ENCODE measurements around the gene IL12RB2.

IL12RB2 gene

GRCh38 chr1:67317803-67318202 is 10.1 kb downstream of the IL12RB2 start:
- ATAC-seq (replicated peaks; ENCODE audit: extremely low read depth, poor library complexity, severe bottlenecking) (no peak), DNase-seq (ENCODE audit: low spot score in 2 of 2) (no peak)
- H3K27ac Mint-ChIP-seq (ENCODE audit: low read depth): no peak overlapping the region
- peaks cover 11% of the 10 kb centered on the region for H3K27me3 Mint-ChIP-seq
- H3K4me1 Mint-ChIP-seq: no peaks in the 10 kb centered on the region
- no peak overlapping the region for H3K4me3 Mint-ChIP-seq
- no peaks in the 10 kb centered on the region for H3K9me3 Mint-ChIP-seq
- H3K36me3 Mint-ChIP-seq (ENCODE audit: insufficient read depth): peaks cover 2% of the 10 kb centered on the region

GRCh38 chr1:67322442-67322841 is 14.8 kb downstream of the IL12RB2 start:
- H3K27me3 Mint-ChIP-seq: peaks cover 11% of the 10 kb centered on the region
- ATAC-seq (replicated peaks; ENCODE audit: extremely low read depth, poor library complexity, severe bottlenecking): no peak
- peaks cover 2% of the 10 kb centered on the region for H3K36me3 Mint-ChIP-seq (ENCODE audit: insufficient read depth)
- no peaks in the 10 kb centered on the region for H3K4me1 Mint-ChIP-seq
- H3K4me3 Mint-ChIP-seq: no peak overlapping the region
- no peak for DNase-seq (ENCODE audit: low spot score in 2 of 2)
- H3K27ac Mint-ChIP-seq (ENCODE audit: low read depth): no peak overlapping the region
- H3K9me3 Mint-ChIP-seq: no peaks in the 10 kb centered on the region

DNA sequence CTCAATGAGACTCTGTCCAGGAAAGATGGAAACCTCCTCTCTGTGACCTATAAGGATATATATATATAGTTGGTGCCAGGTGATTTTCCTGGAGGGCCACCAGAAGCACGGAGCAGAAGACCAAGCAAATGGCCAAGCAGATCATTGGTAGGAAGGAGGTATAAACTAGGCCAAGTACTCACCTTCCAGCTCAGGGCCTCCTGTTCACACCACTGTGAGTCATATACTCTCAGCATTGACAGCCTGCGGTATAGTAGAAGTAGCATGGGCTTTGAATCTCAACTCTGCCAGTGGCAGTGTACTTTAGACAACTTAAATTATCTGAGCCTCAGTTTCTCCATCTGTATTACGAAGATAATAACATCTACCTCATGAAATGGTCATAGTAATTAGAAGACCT is 15.4 kb downstream of the IL12RB2 start:
- Mint-ChIP-seq H3K4me1 (no peaks in the 10 kb centered on the region), H3K4me3 (no peak overlapping the region), H3K36me3 (ENCODE audit: insufficient read depth) (peaks cover 2% of the 10 kb centered on the region), H3K27me3 (peaks cover 11% of the 10 kb centered on the region), H3K27ac (ENCODE audit: low read depth) (no peak overlapping the region), H3K9me3 (no peaks in the 10 kb centered on the region)
- ATAC-seq (replicated peaks; ENCODE audit: extremely low read depth, poor library complexity, severe bottlenecking): no peak
- no peak for DNase-seq (ENCODE audit: low spot score in 2 of 2)

DNA sequence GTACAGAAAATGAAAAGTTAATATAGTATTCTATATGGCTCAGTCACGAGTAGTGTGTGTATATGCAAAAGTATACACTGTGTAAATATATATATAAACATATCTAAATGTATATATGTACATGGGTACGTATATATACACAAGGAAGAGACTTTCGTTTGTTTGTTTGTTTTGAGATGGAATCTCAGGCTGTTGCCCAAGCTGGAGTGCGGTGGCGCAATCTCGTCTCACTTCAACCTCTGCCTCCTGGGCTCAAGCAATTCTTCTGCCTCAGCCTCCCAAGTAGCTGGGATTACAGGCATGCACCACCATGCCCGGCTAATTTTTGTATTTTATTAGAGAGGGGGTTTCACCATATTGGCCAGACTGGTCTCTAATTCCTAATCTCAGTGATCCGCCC is 16.4 kb downstream of the IL12RB2 start:
- Mint-ChIP-seq H3K4me3 (no peak overlapping the region), H3K27me3 (peaks cover 11% of the 10 kb centered on the region), H3K27ac (ENCODE audit: low read depth) (no peak overlapping the region), H3K36me3 (ENCODE audit: insufficient read depth) (peaks cover 3% of the 10 kb centered on the region), H3K9me3 (no peaks in the 10 kb centered on the region), H3K4me1 (peaks cover 3% of the 10 kb centered on the region)
- DNase-seq (ENCODE audit: low spot score in 2 of 2) (no peak), ATAC-seq (replicated peaks; ENCODE audit: extremely low read depth, poor library complexity, severe bottlenecking) (no peak)

DNA sequence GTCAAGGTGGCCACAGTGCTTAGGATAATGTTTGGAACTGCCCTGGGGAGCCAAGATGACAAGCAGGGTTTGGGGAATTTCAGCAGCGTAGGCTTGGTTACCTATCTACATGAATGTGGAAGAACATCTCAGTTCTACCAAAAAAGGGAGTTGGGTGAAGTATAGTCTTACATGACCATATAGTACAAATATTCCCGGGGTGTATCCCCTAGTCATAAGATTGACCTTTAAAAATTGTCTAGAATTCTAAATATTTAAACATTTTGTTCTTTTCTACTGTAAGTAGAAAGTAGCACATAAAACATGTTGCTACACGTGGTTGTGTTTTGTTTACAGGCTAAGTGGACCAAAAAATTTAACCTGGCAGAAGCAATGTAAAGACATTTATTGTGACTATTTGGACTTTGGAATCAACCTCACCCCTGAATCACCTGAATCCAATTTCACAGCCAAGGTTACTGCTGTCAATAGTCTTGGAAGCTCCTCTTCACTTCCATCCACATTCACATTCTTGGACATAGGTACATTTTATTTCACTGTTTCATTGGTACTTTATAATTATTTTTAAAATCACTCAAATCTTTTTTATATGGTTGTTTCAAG is 20.3 kb downstream of the IL12RB2 start:
- Mint-ChIP-seq H3K4me3 (no peak overlapping the region), H3K4me1 (peaks cover 10% of the 10 kb centered on the region)
- DNase-seq (ENCODE audit: low spot score in 2 of 2): no peak

DNA sequence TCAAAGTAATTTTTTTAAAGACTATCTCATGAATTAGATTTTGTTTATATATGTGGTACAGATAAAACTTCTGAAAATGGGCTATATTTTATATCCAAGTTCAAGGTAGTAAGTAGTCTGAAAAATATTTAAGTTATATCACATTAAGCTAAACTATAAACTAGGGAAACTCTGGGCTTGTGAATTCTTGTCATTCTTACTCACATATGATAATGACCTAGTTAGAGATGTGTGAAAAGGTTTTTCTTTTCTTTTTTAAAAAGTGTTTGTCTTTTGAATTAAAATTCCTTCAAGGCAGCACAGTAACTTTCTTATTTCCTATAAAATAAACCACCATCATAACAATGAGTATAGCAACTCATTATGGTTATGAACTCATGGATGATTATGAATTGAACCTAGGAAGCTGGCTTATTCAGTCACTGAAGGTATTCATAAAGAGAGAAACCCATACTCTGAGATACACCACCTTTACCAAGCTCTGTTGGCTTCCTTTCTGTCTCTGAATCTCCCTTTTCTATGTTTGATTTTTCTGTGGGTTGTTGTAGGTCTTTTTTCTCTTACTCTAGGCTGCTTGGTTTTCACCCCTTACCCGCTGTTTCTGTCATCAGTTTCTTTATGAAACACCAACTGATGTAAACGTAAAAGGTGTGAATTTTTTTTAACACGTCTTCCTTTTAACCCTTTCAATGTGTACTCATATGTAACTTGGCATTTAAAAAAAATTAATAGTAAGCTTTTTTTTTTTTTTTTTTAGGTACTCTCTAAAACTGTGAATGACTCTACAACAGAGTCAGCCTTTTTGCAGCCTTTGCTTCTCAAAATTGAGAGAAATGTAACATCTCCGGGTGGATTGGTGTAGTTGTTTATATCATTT is 25.2 kb downstream of the IL12RB2 start:
- ATAC-seq (replicated peaks; ENCODE audit: extremely low read depth, poor library complexity, severe bottlenecking): peak; percentile 89

More for the DNA sequence above, 20.3 kb downstream of the IL12RB2 start:
- H3K36me3 Mint-ChIP-seq (ENCODE audit: insufficient read depth): peaks cover 2% of the 10 kb centered on the region
- H3K9me3 Mint-ChIP-seq: no peaks in the 10 kb centered on the region
- ATAC-seq (replicated peaks; ENCODE audit: extremely low read depth, poor library complexity, severe bottlenecking): no peak
- H3K27me3 Mint-ChIP-seq: no peaks in the 10 kb centered on the region
- H3K27ac Mint-ChIP-seq (ENCODE audit: low read depth): no peak overlapping the region

GRCh38 chr1:67333603-67334002 is 25.9 kb downstream of the IL12RB2 start:
- no peak for ATAC-seq (replicated peaks; ENCODE audit: extremely low read depth, poor library complexity, severe bottlenecking)
- peak overlapping the region; percentile 85 for H3K27ac Mint-ChIP-seq (ENCODE audit: low read depth)
- no peaks in the 10 kb centered on the region for H3K27me3 Mint-ChIP-seq
- DNase-seq (ENCODE audit: low spot score in 2 of 2): no peak
- H3K36me3 Mint-ChIP-seq (ENCODE audit: insufficient read depth): peaks cover 7% of the 10 kb centered on the region
- H3K4me1 Mint-ChIP-seq: peaks cover 45% of the 10 kb centered on the region
- H3K4me3 Mint-ChIP-seq: no peak overlapping the region
- no peaks in the 10 kb centered on the region for H3K9me3 Mint-ChIP-seq

More for the DNA sequence above, 25.2 kb downstream of the IL12RB2 start:
- peak in 1 of 2 donors; percentile 41 for DNase-seq (ENCODE audit: low spot score in 2 of 2)
- Mint-ChIP-seq H3K36me3 (ENCODE audit: insufficient read depth) (peaks cover 7% of the 10 kb centered on the region), H3K9me3 (no peaks in the 10 kb centered on the region), H3K27me3 (no peaks in the 10 kb centered on the region), H3K4me1 (peaks cover 44% of the 10 kb centered on the region), H3K27ac (ENCODE audit: low read depth) (peak overlapping the region; percentile 85), H3K4me3 (peak overlapping the region; percentile 4)

DNA sequence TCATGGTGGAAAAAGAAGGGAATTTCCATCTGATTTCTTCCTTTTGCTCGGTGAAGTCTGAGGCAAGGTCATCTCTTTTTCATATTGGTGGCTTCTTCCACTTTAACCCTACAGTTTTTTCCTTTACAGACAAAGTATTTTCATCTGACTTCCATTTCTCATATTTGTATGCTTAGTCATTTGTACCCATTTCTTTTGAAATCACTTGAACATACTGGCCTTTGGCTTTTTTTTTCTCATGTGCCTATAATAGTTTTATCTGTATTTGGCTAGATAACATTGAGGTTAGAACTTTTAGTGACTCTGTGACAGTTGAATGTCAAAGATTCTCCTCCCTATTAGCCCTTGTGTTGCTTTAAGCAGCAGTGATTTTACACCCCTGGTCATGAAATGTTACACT is 27.7 kb downstream of the IL12RB2 start:
- no peak overlapping the region for H3K27ac Mint-ChIP-seq (ENCODE audit: low read depth)
- no peaks in the 10 kb centered on the region for H3K27me3 Mint-ChIP-seq
- peaks cover 5% of the 10 kb centered on the region for H3K36me3 Mint-ChIP-seq (ENCODE audit: insufficient read depth)
- H3K4me1 Mint-ChIP-seq: peaks cover 56% of the 10 kb centered on the region
- ATAC-seq (replicated peaks; ENCODE audit: extremely low read depth, poor library complexity, severe bottlenecking) (no peak), DNase-seq (ENCODE audit: low spot score in 2 of 2) (no peak)
- H3K4me3 Mint-ChIP-seq: no peak overlapping the region
- H3K9me3 Mint-ChIP-seq: no peaks in the 10 kb centered on the region

DNA sequence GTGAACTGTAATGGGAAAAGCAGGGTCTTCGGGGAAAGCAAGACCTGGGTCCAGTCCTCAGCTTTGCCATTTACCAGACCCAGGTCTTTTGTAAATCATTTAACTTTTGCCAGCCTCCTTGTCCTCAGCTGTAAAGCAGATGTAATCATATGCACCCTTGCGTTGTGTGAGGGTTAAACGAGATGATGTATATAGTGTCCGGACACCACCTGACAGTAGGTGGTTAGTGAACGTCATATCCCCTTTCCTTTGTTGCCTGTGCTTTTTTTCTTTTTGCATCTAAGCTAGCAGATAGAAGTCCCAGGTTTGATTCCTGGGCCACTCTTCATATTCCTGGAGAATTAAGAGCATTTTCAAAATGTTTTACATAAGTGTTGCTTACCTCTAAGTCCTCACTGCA is 28.5 kb downstream of the IL12RB2 start:
- Mint-ChIP-seq H3K4me1 (peaks cover 62% of the 10 kb centered on the region), H3K27me3 (no peaks in the 10 kb centered on the region), H3K36me3 (ENCODE audit: insufficient read depth) (peaks cover 5% of the 10 kb centered on the region), H3K9me3 (no peaks in the 10 kb centered on the region), H3K27ac (ENCODE audit: low read depth) (peak overlapping the region; percentile 83), H3K4me3 (peak overlapping the region; percentile 44)
- DNase-seq (ENCODE audit: low spot score in 2 of 2) (no peak), ATAC-seq (replicated peaks; ENCODE audit: extremely low read depth, poor library complexity, severe bottlenecking) (no peak)

- H3K27me3 Mint-ChIP-seq: no peaks in the 10 kb centered on the region
- H3K4me3 Mint-ChIP-seq: peak overlapping the region; percentile 40
Measured at GRCh38 chr1:67336783-67337182, 29.1 kb downstream of the IL12RB2 start.

GRCh38 chr1:67338642-67339041 is 31.0 kb downstream of the IL12RB2 start:
- no peaks in the 10 kb centered on the region for H3K27me3 Mint-ChIP-seq
- H3K36me3 Mint-ChIP-seq (ENCODE audit: insufficient read depth): peaks cover 3% of the 10 kb centered on the region
- DNase-seq (ENCODE audit: low spot score in 2 of 2): no peak
- H3K27ac Mint-ChIP-seq (ENCODE audit: low read depth): no peak overlapping the region
- no peaks in the 10 kb centered on the region for H3K9me3 Mint-ChIP-seq
- H3K4me1 Mint-ChIP-seq: peaks cover 67% of the 10 kb centered on the region
- ATAC-seq (replicated peaks; ENCODE audit: extremely low read depth, poor library complexity, severe bottlenecking): no peak
- no peak overlapping the region for H3K4me3 Mint-ChIP-seq

More at GRCh38 chr1:67336783-67337182, 29.1 kb downstream of the IL12RB2 start:
- H3K4me1 Mint-ChIP-seq: peaks cover 68% of the 10 kb centered on the region
- no peaks in the 10 kb centered on the region for H3K9me3 Mint-ChIP-seq
- DNase-seq (ENCODE audit: low spot score in 2 of 2) (no peak), ATAC-seq (replicated peaks; ENCODE audit: extremely low read depth, poor library complexity, severe bottlenecking) (peak; percentile 25)
- H3K27ac Mint-ChIP-seq (ENCODE audit: low read depth): peak overlapping the region; percentile 83
- peaks cover 5% of the 10 kb centered on the region for H3K36me3 Mint-ChIP-seq (ENCODE audit: insufficient read depth)

DNA sequence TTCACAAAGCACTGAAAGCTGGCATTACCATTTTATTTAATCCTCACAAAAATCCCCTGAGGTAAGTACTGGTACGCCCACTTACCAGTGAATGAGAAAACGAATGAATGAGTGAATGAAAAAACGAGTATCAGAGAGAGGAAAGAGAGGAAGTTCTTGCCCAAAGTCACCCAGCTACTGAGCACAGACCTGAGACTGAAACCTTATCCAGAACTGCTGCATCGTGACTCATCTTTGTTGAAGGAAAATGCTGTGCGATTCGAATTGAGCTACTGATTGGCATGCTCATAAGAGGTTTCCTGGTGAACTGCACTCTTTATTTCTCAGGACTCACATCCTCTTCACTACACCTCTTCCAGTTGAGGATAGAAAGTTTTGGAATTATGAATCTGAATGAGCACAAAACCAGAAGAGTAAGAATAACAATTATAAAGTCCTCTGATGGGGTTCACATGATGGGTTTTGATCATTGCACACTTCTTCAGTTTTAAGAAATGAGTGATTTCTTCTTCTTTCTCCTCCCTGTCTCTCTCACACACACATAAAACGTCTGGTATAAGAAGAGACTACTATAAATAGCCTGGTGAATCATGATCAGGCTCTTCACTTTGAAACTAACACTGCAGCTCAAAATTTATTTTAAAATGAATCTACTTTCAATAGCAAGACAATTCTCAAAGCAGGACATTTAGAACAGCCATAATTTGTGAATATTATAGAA is 32.1 kb downstream of the IL12RB2 start:
- no peak overlapping the region for H3K27ac Mint-ChIP-seq (ENCODE audit: low read depth)
- H3K27me3 Mint-ChIP-seq: no peaks in the 10 kb centered on the region
- DNase-seq (ENCODE audit: low spot score in 2 of 2) (no peak), ATAC-seq (replicated peaks; ENCODE audit: extremely low read depth, poor library complexity, severe bottlenecking) (no peak)
- H3K4me3 Mint-ChIP-seq: no peak overlapping the region
- H3K9me3 Mint-ChIP-seq: no peaks in the 10 kb centered on the region
- H3K4me1 Mint-ChIP-seq: peaks cover 62% of the 10 kb centered on the region
- H3K36me3 Mint-ChIP-seq (ENCODE audit: insufficient read depth): peaks cover 3% of the 10 kb centered on the region

Data from central memory CD8-positive, alpha-beta T cell (primary cell).